ENCODE data around the gene AOX1.
"Not testable (repeated sequence)": the region's sequence is repeated elsewhere in the genome, so short reads cannot be mapped to it uniquely, and the experiment has no call there.

AOX1 gene

DNA sequence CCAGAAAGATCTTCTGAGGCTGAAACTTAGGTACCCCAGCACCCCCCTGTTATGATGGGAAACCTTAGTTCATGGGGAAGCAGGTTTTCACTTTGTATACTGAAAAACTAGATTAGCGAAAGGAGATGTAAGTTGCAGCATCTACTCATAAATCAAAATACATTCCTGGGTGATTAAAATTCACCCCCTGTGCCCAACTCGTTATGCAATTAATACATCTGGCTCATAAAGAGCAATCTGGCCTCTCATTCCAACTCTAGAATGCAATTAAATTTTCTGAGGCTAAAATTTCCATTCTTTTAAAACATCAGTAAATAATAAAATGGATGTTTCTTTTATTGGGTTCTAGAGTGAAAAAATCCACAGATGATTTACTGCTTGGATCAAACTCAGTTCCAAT lies 115.0 kb downstream of the AOX1 start:
- DNase-seq (ENCODE audit: low spot score): no peak

DNA sequence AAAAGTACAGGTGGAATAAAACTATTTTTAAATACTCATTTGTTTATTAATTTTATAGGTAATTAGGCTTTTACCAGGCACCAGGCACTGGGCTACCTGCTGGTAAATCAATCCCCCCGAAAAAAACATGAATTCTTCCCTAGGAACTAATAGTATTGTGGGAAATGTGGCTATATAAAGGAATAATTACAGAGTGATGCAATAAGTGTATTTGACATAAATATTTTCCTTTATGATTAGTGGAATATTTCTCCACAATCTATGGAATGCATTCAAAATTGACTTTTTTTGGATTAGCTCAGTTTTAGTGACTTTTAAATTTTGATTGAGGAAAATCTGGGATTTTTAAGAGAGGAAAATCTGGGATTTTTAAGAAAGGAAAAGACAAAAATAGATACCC lies 116.2 kb downstream of the AOX1 start:
- no peak for DNase-seq (ENCODE audit: low spot score)

GRCh38 chr2:200702646-200703118 lies 116.9 kb downstream of the AOX1 start:
- DNase-seq (ENCODE audit: low spot score): no peak

DNA sequence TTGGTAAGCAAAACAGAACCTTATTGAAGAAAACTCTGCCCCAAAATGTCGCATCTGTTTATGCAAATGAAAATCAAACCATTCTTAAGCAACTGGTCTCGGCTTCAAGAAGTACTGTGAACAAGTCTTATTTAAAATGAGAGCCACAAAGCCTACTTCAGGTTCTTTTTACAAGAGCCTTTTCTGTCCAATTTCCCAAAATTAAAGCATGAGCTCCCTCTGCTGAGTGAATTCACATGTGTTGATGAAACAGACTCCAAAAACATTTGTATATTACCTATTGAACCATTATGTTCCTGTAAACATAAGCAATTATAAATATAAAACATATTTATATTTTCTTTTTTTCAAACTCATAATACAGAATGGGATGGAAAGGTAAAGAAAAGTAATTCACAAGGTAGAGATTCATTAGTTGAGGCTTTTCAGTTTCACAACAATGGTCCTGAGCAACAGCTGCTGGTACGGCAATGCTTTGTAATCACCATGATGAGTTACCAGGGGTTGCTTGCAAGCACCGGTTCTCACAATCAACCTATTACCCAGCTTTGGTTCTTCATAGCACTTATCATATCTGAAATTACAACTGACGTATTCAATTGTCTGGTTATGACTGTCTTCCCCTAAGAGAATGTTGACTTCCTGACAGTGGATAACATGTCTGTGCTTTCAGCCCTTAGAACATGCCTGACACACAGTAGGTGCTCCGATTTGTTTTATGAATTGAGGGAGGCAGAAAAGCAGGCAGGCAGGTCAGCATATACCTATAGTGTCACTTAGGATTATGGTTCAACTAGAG lies 117.5 kb downstream of the AOX1 start:
- peak; percentile 59 for DNase-seq (ENCODE audit: low spot score)

DNA sequence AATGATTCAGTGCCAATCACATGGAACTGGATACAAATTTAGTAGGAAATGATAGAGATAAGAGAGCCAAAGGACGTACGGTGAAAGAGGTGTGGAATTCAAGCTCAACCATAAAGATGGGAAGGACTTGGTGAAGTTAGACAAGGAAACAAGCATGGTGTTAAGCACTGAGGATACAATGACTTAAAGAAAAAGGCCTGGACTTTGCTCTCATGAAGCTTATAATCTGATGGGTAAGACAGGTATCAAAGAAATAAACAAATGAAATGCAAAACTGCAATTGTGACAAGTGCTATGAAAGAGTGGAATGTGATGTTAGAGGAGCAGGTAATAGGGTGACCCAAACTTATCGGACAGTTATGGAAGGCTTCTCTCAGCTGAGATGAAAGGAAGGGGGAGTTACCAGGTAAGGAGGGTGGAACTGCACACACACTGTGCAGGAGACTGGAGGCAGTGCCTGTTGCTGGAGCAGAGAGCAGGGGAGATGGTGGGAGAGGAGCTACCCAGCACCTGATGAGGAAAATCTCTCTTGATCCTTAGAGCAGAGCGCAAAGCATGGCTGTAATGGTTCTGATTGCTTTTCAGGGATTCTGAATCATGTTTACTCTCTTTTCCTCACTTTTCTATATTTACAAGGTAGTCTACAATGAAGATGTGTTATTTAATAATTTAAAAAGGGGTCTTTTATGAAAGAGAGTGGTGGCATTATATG lies 118.3 kb downstream of the AOX1 start:
- DNase-seq (ENCODE audit: low spot score): no peak

- no peak for DNase-seq (ENCODE audit: low spot score)
Measured at GRCh38 chr2:200705305-200706041, 119.7 kb downstream of the AOX1 start.

DNA sequence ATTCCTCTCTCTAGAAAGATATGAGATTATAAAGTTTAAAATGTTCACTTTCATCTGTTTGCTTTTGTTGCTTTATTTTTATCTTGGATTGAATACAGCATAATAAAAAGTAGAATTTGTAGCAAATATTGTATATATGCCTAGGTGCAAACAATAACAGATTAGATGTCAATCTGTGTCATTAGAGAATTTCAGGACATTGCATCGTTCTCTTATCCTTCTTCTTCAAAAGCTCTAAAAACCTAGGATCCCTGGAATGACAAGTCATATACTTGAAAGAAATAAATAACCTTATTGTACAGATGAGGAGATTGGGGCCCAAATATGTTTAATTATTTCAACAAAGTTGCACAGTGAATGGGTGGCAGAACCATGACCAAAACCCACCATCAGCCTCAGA lies 123.1 kb downstream of the AOX1 start:
- no peak for DNase-seq (ENCODE audit: low spot score)

DNA sequence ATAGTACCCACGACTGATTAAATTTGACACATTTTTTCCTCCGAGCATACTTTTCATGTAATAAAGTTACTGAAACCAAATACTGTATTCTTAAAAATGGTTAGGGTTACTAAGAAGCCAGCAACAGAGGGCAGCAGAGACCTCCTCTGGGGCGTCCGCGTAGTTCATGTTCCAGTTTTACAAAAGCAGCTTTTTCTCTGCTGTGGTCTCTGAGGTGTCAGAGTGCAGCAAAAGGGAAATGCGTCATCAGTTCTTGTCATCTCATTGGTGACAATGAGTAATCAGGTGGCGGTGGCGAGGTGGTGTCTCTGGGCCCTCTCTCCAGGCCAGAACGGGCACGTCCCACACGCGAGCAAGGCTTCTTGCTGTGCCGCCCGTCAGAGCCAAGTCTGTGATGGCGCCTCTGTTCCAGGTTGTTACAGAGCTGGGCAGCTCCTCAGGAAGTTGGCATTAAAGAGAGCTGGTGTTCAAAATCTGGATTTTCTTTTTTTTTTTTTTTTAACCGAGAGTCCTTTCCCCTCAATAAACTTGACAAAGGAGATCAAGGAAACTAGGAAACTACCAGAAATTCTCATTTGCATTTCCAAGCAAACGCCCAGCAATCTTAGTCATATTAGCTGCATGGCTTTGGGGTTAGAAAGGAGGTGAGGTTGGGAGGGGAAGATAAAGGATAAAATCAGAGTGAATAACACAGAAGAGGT lies 127.3 kb downstream of the AOX1 start:
- peak; percentile 84 for DNase-seq (ENCODE audit: low spot score)

GRCh38 chr2:200713704-200714064 lies 127.9 kb downstream of the AOX1 start:
- DNase-seq (ENCODE audit: low spot score): no peak

DNA sequence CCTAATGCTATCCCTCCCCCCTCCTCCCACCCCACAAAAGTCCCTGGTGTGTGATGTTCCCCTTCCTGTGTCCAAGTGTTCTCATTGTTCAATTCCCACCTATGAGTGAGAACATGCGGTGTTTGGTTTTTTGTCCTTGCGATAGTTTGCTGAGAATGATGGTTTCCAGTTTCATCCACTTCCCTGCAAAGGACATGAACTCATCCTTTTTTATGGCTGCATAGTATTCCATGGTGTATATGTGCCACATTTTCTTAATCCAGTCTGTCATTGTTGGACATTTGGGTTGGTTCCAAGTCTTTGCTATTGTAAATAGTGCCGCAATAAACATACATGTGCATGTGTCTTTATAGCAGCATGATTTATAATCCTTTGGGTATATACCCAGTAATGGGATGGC lies 129.2 kb downstream of the AOX1 start:
- not testable (repeated sequence) for DNase-seq (ENCODE audit: low spot score)

- DNase-seq (ENCODE audit: low spot score): no peak
Measured at GRCh38 chr2:200716386-200716785, 130.6 kb downstream of the AOX1 start.

Data from SK-N-DZ (cell line).